Smooth muscle cell (in vitro differentiated cells): ENCODE results near the gene CA5A. TPM values are rescaled to one million over a fixed set of nuclear protein-coding genes. Genes with fewer than 3 reads are reported as not detected.

Source experiments
- DNase-seq: peaks from one replicate; lab custom pipeline; 2025; ENCODE audit not compliant: unreplicated experiment; lab: John Stamatoyannopoulos, UW
- H2AFZ ChIP-seq: fragments of 200-600 bp; sonication (generic); 2 replicates; pipeline ENCODE4 v1.6.0; 2016; ENCODE audit warnings: antibody characterized with exemption, low read depth, mild to moderate bottlenecking
- H3F3A ChIP-seq: fragments of 200-600 bp; sonication (generic); 2 replicates; pipeline ENCODE4 v1.6.0; 2017; ENCODE audit warnings: antibody characterized with exemption, low read depth
- H3K27ac ChIP-seq: fragments of 200-600 bp; sonication (generic); 2 replicates; pipeline ENCODE4 v1.5.1; 2016; ENCODE audit warnings: low read depth, mild to moderate bottlenecking
- H3K27me3 ChIP-seq: fragments of 200-600 bp; sonication (generic); 2 replicates; pipeline ENCODE4 v1.6.1; 2016; ENCODE audit warnings: low read depth, mild to moderate bottlenecking
- H3K36me3 ChIP-seq: fragments of 200-600 bp; sonication (generic); 2 replicates; pipeline ENCODE4 v1.5.1; 2016; ENCODE audit warnings: low read depth
- H3K4me1 ChIP-seq: fragments of 200-600 bp; sonication (generic); 2 replicates; pipeline ENCODE4 v1.5.1; 2016; ENCODE audit warnings: low read depth
- H3K4me2 ChIP-seq: fragments of 200-600 bp; sonication (generic); 2 replicates; pipeline ENCODE4 v1.6.0; 2016; ENCODE audit warnings: mild to moderate bottlenecking
- H3K4me3 ChIP-seq: fragments of 200-600 bp; sonication (generic); 2 replicates; pipeline ENCODE4 v1.5.1; 2016; ENCODE audit warnings: mild to moderate bottlenecking
- H3K79me2 ChIP-seq: fragments of 200-600 bp; sonication (generic); 2 replicates; pipeline ENCODE4 v1.6.0; 2016; ENCODE audit warnings: low read depth, mild to moderate bottlenecking
- H3K9ac ChIP-seq: fragments of 200-600 bp; sonication (generic); 2 replicates; pipeline ENCODE4 v1.6.0; 2016; ENCODE audit warnings: low read depth
- H3K9me3 ChIP-seq: fragments of 200-600 bp; sonication (generic); replicated peaks from 2 replicates; pipeline ENCODE4 v1.5.1; 2016; ENCODE audit warnings: low read depth
- H4K20me1 ChIP-seq: fragments of 200-600 bp; sonication (generic); 2 replicates; pipeline ENCODE4 v1.6.0; 2016; ENCODE audit warnings: low read depth
- CTCF ChIP-seq: fragments of 200-600 bp; sonication (generic); IDR thresholded peaks from 2 replicates; pipeline ENCODE4 v1.5.1; 2017; ENCODE audit warnings: borderline replicate concordance, mild to moderate bottlenecking, antibody characterized with exemption; ENCODE audit not compliant: insufficient read depth, poor library complexity, severe bottlenecking
- WGBS: methylation state at CpG from one replicate; pipeline ENCODE4 v1.1.7; 2016; ENCODE audit warnings: low lambda C conversion rate; 5-methylcytosine and 5-hydroxymethylcytosine counted together
- polyA plus RNA-seq: library from polyadenylated mRNA; unstranded; fragments of >200 nt; fragmentation: Nextera tagmentation; extraction: Ambion mirVana; gene quantifications from 2 replicates; pipeline ENCODE4 v1.2.1, GENCODE V29; 2016
- total RNA-seq: library from RNA; depleted of rRNA; stranded (reverse); fragments of >200 nt; gene quantifications from 2 replicates; pipeline ENCODE4 v1.2.3, GENCODE V29; 2014

Gene CA5A
- total and polyA plus RNA-seq, 2 experiments from 2014 or later: not detected

- Histone ChIP-seq H3F3A (peaks cover 7% of the 10 kb centered on the region), H2AFZ (no peak overlapping the region), H3K79me2 (no peaks in the 10 kb centered on the region), H3K27ac (peak overlapping the region; percentile 90), H3K27me3 (no peaks in the 10 kb centered on the region), H3K4me3 (no peak overlapping the region), H4K20me1 (no peaks in the 10 kb centered on the region), H3K9ac (peak overlapping the region; percentile 70), H3K4me2 (peak overlapping the region; percentile 13), H3K9me3 (no peaks in the 10 kb centered on the region), H3K36me3 (no peaks in the 10 kb centered on the region), H3K4me1 (no peaks in the 10 kb centered on the region)
- peak; percentile 19 for DNase-seq
- 29% methylated on average over 17 of the region's 17 CpGs for WGBS
- TF ChIP-seq CTCF: no peak
Observed at GRCh38 chr16:87931504-87931903, 4.8 kb downstream of the CA5A start.

GRCh38 chr16:87930456-87930855 is 5.9 kb downstream of the CA5A start:
- Histone ChIP-seq H3K9me3 (no peaks in the 10 kb centered on the region), H3K27ac (peak overlapping the region; percentile 90), H4K20me1 (no peaks in the 10 kb centered on the region), H2AFZ (no peak overlapping the region), H3K79me2 (no peaks in the 10 kb centered on the region), H3F3A (peaks cover 7% of the 10 kb centered on the region), H3K4me1 (no peaks in the 10 kb centered on the region), H3K4me2 (peak overlapping the region; percentile 35), H3K9ac (peak overlapping the region; percentile 31), H3K4me3 (no peak overlapping the region), H3K36me3 (no peaks in the 10 kb centered on the region), H3K27me3 (no peaks in the 10 kb centered on the region)
- peak; percentile 40 for TF ChIP-seq CTCF
- 61% methylated on average over 11 of the region's 11 CpGs for WGBS
- DNase-seq: no peak

GRCh38 chr16:87929986-87930385 is 6.3 kb downstream of the CA5A start:
- Histone ChIP-seq H3K9me3 (no peaks in the 10 kb centered on the region), H3K9ac (peak overlapping the region; percentile 31), H3K79me2 (no peaks in the 10 kb centered on the region), H3K4me2 (peak overlapping the region; percentile 35), H3K4me3 (no peak overlapping the region), H4K20me1 (no peaks in the 10 kb centered on the region), H3K27ac (peak overlapping the region; percentile 90), H2AFZ (no peak overlapping the region), H3F3A (peaks cover 7% of the 10 kb centered on the region), H3K36me3 (no peaks in the 10 kb centered on the region), H3K4me1 (no peaks in the 10 kb centered on the region), H3K27me3 (no peaks in the 10 kb centered on the region)
- WGBS: 43% methylated on average over 7 of the region's 7 CpGs
- no peak for DNase-seq
- no peak for TF ChIP-seq CTCF

- Histone ChIP-seq H3K4me2 (no peak overlapping the region), H3K9me3 (no peaks in the 10 kb centered on the region), H3K9ac (no peak overlapping the region), H3K4me1 (no peaks in the 10 kb centered on the region), H2AFZ (no peak overlapping the region), H3F3A (peaks cover 7% of the 10 kb centered on the region), H3K27ac (no peak overlapping the region), H3K36me3 (no peaks in the 10 kb centered on the region), H3K27me3 (no peaks in the 10 kb centered on the region), H3K79me2 (no peaks in the 10 kb centered on the region), H3K4me3 (no peak overlapping the region), H4K20me1 (no peaks in the 10 kb centered on the region)
- no peak for DNase-seq
- TF ChIP-seq CTCF: no peak
- WGBS: 55% methylated on average over 4 of the region's 4 CpGs
Observed at GRCh38 chr16:87927195-87927562, 9.2 kb downstream of the CA5A start.
